Measurements from ENCODE around the gene PSME1.

GRCh38 chr14:24159777-24160498, 23.9 kb downstream of the PSME1 start:
- TF ChIP-seq CTCF (conservative IDR thresholded peaks at IDR 0.05; ENCODE audit: low read depth, low read length) (no peak), EZH2 (IDR thresholded peaks at IDR 0.05; ENCODE audit: borderline replicate concordance, low read depth, low read length, poor library complexity, severe bottlenecking) (no peak)

Measured in A673 (cell line).